GM19463 (cell line): ENCODE measurements around the gene ATF6B.

ENCODE experiments used
- ATAC-seq: cut with Tn5 transposase; IDR thresholded peaks from one replicate; pipeline ENCODE4 v1.9.1; 2021; ENCODE audit warnings: mild to moderate bottlenecking, moderate library complexity; ENCODE audit not compliant: unreplicated experiment

The ATF6B gene

GRCh38 chr6:32132110-32132509, 4.1 kb upstream of the ATF6B start:
- ATAC-seq: no peak

DNA sequence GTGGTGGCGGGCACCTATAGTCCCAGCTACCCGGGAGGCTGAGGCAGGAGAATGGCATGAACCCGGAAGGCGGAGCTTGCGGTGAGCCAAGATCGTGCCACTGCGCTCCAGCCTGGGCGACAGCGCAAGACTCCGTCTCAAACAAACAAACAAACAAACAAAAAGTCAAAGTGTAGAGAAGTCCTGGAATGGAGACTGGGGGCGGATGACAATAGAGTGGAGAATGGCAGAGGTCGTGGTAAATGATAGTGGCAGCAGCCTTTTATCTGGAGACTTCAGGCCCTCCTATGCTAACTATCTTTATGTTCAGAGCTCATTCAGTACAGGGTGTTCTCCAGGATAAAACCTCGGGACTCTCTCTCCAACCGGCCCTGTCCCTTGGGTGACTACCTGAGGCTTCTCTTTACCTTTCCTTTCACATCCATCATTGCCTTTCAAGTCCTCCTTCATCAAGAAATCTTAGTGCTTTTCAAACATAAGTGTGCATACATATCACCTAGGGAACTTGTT, 3.4 kb upstream of the ATF6B start:
- ATAC-seq: no peak

DNA sequence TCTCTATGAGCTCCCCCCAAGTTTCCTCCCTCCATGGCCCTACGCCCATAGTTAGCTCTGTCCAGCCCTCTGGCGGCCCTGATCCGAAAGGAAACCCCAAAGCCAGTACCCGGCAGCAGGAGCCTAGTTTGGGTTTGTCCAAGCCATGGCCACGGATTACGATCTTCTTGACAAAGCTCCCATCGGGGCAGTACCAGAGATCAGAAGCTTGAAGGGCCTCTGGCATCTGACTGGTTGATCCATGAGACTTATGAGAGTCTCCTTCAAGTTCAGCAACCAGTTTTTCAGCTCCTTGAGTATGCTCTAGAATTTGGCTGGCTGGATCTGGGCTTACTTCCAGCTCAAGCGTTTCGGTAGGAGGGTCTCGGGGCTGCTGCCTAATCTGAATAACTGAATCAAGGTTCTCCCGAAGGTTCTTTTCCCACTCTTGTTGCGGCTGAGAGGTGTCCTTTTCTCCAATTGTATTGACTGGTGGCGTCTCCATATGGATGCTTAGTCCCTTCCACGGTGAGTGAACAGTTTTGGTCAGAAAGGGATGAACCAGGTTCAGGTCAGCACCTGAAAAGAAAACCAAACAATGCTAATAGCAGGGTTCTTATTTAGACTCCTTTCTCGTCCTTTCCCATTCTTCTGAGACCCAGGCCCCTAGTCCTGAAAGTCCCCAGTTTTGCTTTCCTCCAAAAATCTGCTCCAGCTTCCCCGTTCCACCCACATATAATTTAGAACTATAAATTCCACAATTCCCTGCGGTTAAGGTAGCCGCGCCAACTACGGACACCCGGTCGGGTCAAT, 1.4 kb upstream of the ATF6B start:
- no peak for ATAC-seq

DNA sequence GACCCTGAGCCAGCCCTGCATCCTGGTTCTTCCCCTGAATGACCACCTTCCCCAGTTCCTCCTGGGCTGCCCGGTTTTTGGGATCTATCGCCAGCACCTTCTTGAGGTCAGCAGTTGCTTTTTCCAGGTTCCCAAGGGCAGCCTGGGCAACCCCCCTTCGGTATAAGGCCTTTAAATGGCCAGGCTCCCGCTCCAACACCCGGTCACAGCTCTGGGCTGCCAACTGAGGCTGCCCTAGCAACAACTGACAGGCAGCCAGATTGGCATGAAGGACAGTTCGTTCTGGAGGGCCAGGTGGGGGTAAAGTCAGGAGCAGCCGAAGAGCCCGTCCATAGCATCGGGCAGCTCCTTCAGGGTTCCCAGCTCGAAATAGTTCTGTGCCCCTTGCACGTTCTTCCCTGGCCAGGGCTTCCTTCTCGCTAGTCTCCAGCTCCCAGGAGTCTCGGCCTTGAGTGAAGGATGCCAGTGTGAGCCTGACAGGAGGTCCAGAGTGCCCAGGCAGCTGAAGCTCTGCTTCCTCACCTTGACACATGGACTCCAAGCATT, 778 bp upstream of the ATF6B start:
- ATAC-seq: no peak

DNA sequence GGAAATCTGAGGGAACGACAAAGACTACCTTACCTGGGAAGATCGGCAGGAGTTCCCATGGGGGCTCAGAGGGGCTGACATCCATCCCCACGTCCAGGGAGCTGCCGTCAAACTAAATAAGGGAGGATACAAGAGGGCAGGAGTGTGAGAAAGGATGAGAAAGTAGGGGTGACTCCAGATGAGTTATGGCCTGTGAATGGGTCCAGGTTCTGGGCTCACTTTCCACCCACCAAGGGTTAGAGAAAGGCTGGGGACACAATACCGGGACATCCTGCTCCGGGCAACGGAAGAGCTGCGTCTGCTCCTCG, 683 bp downstream of the ATF6B start:
- no peak for ATAC-seq

DNA sequence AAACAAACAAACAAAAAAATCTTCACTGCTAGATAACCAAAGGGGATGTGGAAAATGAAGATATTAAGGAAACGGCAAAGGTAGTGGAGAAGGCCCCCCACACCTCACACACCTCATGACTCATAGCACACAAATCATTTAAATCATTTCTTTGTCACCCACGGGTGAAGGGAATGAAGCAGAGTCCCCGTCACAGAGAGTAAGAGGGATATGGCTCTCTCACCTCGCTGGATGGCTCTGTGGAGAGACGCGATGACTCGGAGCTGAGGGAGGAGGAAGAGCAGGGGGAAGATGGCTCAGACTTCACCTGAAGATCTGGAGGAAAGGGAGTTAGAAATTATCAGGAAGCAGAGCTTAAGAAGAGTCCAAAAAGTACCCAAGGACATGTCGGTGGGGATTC, 1.2 kb downstream of the ATF6B start:
- no peak for ATAC-seq

GRCh38 chr6:32123681-32124080, 4.4 kb downstream of the ATF6B start:
- ATAC-seq: no peak

DNA sequence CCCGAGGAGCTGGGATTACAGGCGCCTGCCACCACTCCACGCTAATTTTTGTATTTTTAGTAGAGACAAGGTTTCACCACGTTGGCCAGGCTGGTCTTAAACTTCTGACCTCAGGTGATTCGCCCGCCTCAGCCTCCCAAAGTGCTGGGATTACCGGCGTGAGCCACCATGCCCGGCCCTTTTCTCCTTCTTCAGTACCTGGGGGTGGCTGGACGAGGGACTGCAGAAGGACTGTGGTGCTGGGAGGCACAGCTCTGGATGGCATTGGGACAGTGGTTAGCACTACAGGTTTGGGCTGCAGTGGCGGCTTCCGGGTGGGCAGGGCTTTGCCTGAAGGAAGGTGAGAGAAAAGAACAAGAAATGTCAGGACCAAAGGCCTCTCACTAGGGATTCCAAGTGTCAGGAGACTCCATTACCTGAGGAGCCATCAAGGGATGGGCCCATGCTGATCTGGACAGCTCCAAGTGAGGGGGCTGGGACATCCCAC, 7.4 kb downstream of the ATF6B start:
- no peak for ATAC-seq

DNA sequence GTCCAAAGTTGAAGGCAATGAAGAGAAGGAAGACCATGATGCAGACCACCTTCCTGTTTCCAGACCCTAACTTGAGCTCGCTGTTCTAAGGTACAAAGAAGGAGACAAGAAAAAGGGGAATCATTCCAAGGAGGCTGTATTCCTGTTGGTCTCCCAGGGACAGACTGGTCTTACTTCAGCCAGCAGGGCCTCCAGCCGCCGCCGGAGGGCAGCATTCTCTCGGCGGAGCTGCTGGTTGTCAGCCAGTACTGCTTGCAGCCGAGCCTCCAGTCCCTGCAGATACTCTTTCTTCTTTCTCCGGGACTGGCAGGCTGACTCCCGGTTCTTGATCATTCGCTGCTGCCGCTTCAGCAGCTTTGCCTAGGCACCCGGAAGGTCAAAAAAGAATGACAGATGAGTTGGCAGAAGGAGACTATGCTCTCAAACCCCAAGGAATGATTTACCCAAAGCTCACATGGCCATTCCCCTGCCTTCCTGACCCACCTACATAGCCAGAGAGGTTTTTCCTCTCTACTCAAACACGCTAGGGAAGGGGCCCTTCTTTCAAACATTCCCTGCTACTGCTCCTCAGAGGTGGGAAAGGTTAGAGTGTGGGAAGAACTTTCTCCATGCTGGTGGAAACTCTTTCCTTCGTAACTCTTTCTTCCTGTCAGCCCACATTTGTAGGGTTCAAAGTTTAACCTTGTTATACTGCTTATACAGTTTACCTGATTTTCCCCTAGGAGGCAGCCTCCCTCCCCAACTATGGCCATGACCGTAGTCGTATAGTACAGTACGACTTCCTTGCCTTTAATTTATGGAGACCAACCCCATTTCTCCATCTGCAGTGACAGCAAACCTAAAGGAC, 9.0 kb downstream of the ATF6B start:
- ATAC-seq: no peak

DNA sequence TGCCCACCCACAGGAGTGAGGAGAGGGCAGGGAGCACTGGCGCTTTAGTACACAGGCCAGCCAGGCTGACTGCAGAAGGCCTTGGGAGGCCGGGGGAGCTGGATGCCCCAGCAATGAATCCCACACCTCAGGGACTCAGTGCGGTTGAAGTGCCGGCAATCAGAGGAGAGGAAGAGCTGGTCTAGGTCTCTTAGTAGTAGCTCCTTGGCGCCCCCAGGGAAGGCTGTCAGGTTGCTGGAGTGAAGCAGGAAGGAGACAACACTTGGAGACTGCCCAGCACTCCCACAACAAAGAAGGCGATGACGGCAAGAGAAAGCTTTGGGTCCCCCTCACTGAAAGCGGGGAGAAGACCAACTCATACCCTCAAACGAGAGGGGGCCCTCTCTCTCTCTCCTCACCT, 10.6 kb downstream of the ATF6B start:
- ATAC-seq: no peak

- no peak for ATAC-seq
These were observed 11.4 kb downstream of the ATF6B start for GRCh38 chr6:32116674-32117073.

- no peak for ATAC-seq
These were observed 12.4 kb downstream of the ATF6B start for GRCh38 chr6:32115623-32116022.

- ATAC-seq: no peak
These were observed 13.2 kb downstream of the ATF6B start for GRCh38 chr6:32114796-32115195.

DNA sequence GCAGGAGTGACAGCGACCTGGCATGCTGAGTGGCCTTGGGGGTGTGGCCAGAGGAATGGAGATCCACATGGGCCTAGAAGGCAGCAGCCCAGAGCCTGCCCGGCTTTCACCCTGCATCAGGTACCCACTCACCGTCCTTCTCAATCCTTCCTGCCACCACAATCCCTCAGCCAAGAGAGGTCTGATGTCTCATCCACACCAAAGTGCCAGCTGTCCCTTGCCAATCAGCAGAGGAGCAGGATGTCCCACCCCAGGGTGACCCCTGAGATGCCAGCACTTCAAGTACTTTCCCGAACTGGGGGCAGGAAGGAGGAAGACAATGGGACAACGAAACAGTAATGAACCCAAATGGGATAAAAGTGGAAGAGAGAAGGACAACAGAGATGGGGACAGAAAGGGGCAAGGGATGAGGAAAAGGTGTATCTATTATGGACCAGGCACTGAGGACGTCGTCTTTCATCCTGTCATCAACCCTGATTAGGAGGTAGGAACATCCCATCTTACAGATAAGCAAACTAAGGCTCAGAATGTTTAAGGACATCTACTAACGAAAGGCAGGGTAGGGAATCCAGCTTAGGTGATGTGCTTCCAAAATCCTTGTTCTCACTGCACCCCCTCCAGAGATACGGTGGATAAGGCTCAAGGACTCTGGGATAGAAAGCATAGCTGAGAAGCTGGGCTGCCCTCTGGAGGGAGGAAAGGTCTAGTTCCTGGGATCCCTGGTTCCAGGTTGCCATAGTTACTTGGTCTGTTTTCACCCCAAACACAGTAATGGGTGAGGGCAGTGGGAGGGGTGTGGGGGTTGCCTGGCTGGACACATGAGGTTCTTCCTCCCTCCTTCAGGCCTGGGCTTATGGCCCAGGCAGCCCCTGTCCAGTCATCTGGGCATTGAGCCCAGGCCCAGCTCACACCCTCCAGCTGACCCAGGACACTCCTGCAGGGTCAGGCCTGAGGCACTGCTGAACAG, 14.4 kb downstream of the ATF6B start:
- no peak for ATAC-seq

DNA sequence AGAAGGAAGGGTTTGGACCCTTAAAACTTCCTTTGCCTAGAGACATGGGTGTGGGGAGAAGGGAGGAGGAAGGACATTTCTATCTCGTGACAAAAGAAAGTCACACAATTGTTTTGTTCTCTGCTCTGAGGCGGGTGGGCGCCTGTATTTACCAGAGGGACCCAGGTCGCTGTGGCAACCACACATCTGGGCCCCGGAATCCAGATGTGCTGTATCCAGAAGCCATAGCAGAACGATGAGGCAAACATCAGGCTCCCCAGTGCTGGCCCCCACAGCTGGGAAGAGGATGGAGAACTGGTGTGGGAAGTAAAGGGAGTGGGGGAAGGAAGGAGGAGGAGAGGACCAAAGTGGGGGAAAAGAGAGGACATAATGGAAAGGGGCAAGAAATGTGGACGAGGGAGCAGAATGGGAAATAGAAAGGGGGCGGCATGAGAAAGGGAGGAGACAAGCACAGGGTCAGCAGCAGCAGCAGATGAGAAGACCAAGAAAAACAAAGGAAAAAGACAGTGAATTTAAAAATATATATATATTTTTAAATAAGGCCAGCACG, 15.5 kb downstream of the ATF6B start:
- ATAC-seq: no peak

- ATAC-seq: no peak
These were observed 16.5 kb downstream of the ATF6B start for GRCh38 chr6:32111424-32112066.

GRCh38 chr6:32110632-32111031, 17.4 kb downstream of the ATF6B start:
- no peak for ATAC-seq

DNA sequence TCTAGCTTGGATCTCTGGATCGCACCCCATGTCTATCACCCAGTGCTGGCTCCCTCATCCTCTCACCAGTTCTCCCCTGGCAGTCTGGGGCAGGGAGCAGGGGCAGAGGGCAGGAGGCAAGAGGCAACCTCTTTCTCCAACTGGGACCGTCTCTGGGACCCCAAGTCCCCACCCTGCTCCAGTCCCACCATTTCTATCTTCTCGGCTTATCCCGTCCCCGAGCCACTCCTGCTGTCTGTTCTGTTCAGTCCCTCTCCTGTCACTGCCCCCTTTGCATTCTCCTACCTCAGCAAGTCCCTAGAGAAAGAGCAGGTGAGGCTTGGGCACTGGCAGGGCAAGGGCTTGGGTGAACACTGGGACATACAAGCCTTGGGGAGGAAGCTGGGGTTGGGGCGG, 18.3 kb downstream of the ATF6B start:
- ATAC-seq: no peak

- ATAC-seq: no peak
These were observed 18.8 kb downstream of the ATF6B start, which contains the start of gene TNXB for GRCh38 chr6:32109114-32109764. Gene TNXB, minus strand, starts transcription at chr6:32109338. Its CDS starts 11,140 bp downstream, at chr6:32098198.
